ENCODE data around the gene COPS8.

COPS8 gene

GRCh38 chr2:237131749-237132533 lies 46.3 kb downstream of the COPS8 start:
- DNase-seq (ENCODE audit: low read depth): no peak

- no peak for DNase-seq (ENCODE audit: low read depth)
These were observed 47.1 kb downstream of the COPS8 start for GRCh38 chr2:237132799-237133198.

GRCh38 chr2:237134321-237135230 lies 48.9 kb downstream of the COPS8 start:
- no peak for DNase-seq (ENCODE audit: low read depth)

DNA sequence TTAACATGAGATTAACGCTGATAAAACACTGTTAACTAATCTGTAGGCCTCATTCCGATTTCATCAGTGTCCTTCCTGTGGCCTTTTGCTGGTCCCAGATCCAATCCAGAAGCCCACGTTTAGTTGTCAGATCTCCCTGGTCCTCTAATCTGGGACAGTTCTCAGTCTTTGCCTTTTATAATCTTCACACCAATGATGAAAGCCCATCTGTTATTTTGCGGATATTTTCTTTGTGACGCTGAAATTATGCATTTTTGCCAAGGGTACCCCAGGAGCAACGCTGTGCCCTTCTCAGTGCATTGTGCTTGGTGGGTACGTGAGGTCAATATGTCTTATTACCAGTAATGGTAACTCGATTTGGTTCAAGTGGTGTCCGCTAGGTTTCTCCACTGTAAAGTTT lies 51.1 kb downstream of the COPS8 start:
- no peak for DNase-seq (ENCODE audit: low read depth)

- no peak for DNase-seq (ENCODE audit: low read depth)
These were observed 52.1 kb downstream of the COPS8 start for GRCh38 chr2:237137626-237138323.

- no peak for DNase-seq (ENCODE audit: low read depth)
These were observed 53.5 kb downstream of the COPS8 start for GRCh38 chr2:237139123-237139675.

DNA sequence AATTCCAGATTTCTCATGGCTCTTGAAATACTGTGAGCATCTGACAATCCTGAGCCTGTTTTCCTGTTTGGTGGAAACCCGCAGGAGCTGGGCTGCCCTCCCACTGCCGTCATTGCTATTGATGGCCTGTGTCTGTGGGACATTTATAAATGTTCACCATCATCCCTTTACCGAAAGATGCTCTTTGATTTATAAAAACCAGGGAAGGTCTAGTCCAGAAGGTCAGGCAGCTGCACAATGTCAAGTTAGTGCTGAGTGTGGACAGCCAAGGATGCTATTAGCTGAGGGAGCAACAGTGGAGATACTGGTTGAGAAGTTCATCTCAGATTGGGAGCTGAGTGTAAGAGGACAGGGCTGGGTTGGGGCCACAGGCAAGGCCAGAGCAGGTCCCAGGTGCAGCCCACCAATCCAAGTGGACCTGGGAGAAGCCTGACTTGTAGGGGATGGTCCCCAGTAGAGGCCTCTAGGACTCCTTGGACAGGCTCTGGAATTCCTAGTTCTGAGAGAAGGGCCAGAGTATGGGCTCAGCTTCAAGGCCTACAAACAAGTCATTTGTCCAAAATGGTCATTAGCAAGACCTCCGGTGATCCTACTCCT lies 55.1 kb downstream of the COPS8 start:
- DNase-seq (ENCODE audit: low read depth): no peak

DNA sequence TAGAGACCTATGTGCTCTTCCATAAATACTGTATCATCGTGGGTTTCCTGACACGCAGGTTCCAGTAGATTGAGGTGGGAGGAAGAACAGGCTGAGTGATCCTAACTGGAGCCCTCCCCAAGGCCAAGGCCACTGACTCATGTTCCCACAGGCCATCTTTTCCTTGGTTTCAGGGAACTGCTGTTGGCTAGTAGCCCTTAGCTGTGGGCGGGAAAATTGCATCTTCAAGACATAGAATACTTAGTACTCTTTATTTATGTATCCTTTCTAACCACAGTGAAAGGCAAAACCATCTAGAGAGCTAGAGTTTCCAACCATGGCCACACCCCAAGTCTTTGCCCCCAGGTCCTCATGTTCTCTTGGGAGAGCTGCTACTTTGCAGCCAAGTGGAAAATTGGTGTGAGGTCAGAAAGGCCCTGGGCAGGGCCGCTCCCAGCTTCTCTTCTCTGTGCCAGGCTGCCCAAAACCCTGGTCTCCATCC lies 55.9 kb downstream of the COPS8 start:
- no peak for DNase-seq (ENCODE audit: low read depth)

GRCh38 chr2:237143118-237143517 lies 57.4 kb downstream of the COPS8 start:
- DNase-seq (ENCODE audit: low read depth): no peak

- DNase-seq (ENCODE audit: low read depth): no peak
These were observed 58.2 kb downstream of the COPS8 start for GRCh38 chr2:237143676-237144440.

- DNase-seq (ENCODE audit: low read depth): no peak
These were observed 58.8 kb downstream of the COPS8 start for GRCh38 chr2:237144516-237144915.

GRCh38 chr2:237147317-237147716 lies 61.6 kb downstream of the COPS8 start:
- DNase-seq (ENCODE audit: low read depth): no peak

DNA sequence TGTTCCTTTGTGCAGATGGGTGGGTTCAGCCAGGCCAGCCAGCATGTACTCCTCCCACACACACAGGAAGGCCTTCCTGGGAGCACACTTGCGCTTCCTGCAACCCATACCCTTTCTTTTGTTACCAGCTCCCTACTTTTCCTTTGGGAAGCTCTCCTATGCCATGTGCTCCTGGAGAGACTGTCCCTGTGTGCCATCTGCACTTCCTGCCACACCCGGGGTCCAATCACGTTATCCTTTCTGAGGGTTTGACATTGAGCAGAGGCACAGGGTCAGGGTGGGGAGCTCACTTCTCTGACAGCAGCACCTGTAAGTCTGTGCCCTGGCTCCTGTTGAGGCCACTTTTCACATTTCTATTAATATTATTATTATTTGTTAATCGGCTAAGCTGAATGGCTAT lies 62.9 kb downstream of the COPS8 start:
- DNase-seq (ENCODE audit: low read depth): no peak

GRCh38 chr2:237149425-237149824 lies 63.7 kb downstream of the COPS8 start:
- no peak for DNase-seq (ENCODE audit: low read depth)
